GM21737 (cell line): Measurements from ENCODE around the gene DCANP1.

Experiments
- ATAC-seq: cut with Tn5 transposase; IDR thresholded peaks from one replicate; pipeline ENCODE4 v1.9.1; 2021; ENCODE audit warnings: mild to moderate bottlenecking, moderate library complexity; ENCODE audit not compliant: unreplicated experiment

Gene DCANP1

GRCh38 chr5:135480511-135480910 is 33.4 kb upstream of the DCANP1 start:
- ATAC-seq: no peak

- no peak for ATAC-seq
Measured at GRCh38 chr5:135478938-135479337, 31.8 kb upstream of the DCANP1 start.

GRCh38 chr5:135477613-135478066 is 30.5 kb upstream of the DCANP1 start:
- ATAC-seq: no peak

GRCh38 chr5:135476615-135477581 is 29.8 kb upstream of the DCANP1 start:
- no peak for ATAC-seq

- no peak for ATAC-seq
Measured at GRCh38 chr5:135473956-135474670, 27.0 kb upstream of the DCANP1 start.

- ATAC-seq: no peak
Measured at GRCh38 chr5:135472141-135472540, 25.0 kb upstream of the DCANP1 start.

- no peak for ATAC-seq
Measured at GRCh38 chr5:135471726-135472125, 24.6 kb upstream of the DCANP1 start.

- no peak for ATAC-seq
Measured at GRCh38 chr5:135469911-135470310, 22.8 kb upstream of the DCANP1 start.

GRCh38 chr5:135468541-135468940 is 21.4 kb upstream of the DCANP1 start:
- no peak for ATAC-seq

GRCh38 chr5:135467871-135468485 is 20.8 kb upstream of the DCANP1 start:
- ATAC-seq: no peak

- ATAC-seq: no peak
Measured at GRCh38 chr5:135467051-135467625, 20.0 kb upstream of the DCANP1 start.

GRCh38 chr5:135466178-135467050 is 19.3 kb upstream of the DCANP1 start:
- ATAC-seq: peak; percentile 64

GRCh38 chr5:135465391-135466122 is 18.4 kb upstream of the DCANP1 start:
- no peak for ATAC-seq

- no peak for ATAC-seq
Measured at GRCh38 chr5:135462304-135462703, 15.2 kb upstream of the DCANP1 start.

- ATAC-seq: no peak
Measured at GRCh38 chr5:135461481-135462151, 14.5 kb upstream of the DCANP1 start.

GRCh38 chr5:135460246-135461033 is 13.3 kb upstream of the DCANP1 start:
- no peak for ATAC-seq

- ATAC-seq: no peak
Measured at GRCh38 chr5:135458921-135459331, 11.8 kb upstream of the DCANP1 start.

- ATAC-seq: no peak
Measured at GRCh38 chr5:135458356-135458755, 11.2 kb upstream of the DCANP1 start.
